H1 (cell line): Measurements from ENCODE around the gene BGN. TPM values are rescaled to one million over a fixed set of nuclear protein-coding genes. Genes with fewer than 3 reads are reported as not detected.

Source experiments
- CTCF ChIA-PET: fragments of 300-600 bp; sonication (Branson Sonifier 250); formaldehyde crosslinking; loops from one replicate; lab custom pipeline; 2021; ENCODE audit not compliant: partially characterized antibody; lab: Charles Lee
- POLR2A ChIA-PET: fragments of 300-600 bp; sonication (Branson Sonifier 250); formaldehyde crosslinking; loops from one replicate; lab custom pipeline; 2021; ENCODE audit warnings: inconsistent platforms; ENCODE audit not compliant: partially characterized antibody; lab: Charles Lee
- DNase-seq, 2 experiments: peaks; one replicate each; pipeline versions ENCODE4 v3.0.0 to v3.0.0-alpha.2; 2010 to 2022; ENCODE audit warnings: low spot score in 2 of 2, low read depth in 1 of 2, mixed read lengths in 1 of 2
- FAIRE-seq: peaks from 2 replicates; lab custom pipeline; 2011; peaks lifted over from hg19 to GRCh38; lab: Jason Lieb, UNC
- H2AFZ ChIP-seq: 2 replicates; pipeline ENCODE4 v1.8.1; 2012; ENCODE audit warnings: low read length, inconsistent platforms
- H2AK5ac ChIP-seq: 2 replicates; pipeline ENCODE4 v1.6.1; 2013; ENCODE audit warnings: low read depth, low read length
- H2BK120ac ChIP-seq: replicated peaks from 2 replicates; pipeline ENCODE3; 2013; ENCODE audit warnings: low read depth, low read length, inconsistent platforms
- H2BK12ac ChIP-seq: 2 replicates; pipeline ENCODE4 v1.6.1; 2013; ENCODE audit warnings: low read depth, low read length
- H2BK15ac ChIP-seq: 2 replicates; pipeline ENCODE4 v1.6.1; 2013; ENCODE audit warnings: low read length
- H2BK20ac ChIP-seq: 2 replicates; pipeline ENCODE4 v1.6.1; 2013; ENCODE audit warnings: low read length
- H2BK5ac ChIP-seq: 2 replicates; pipeline ENCODE4 v1.6.1; 2013; ENCODE audit warnings: low read depth, low read length
- H3K14ac ChIP-seq: 2 replicates; pipeline ENCODE4 v1.6.1; 2013; ENCODE audit warnings: inconsistent platforms; ENCODE audit not compliant: insufficient read length
- H3K18ac ChIP-seq: 2 replicates; pipeline ENCODE4 v1.6.1; 2013; ENCODE audit warnings: low read length; ENCODE audit errors: extremely low read depth
- H3K23ac ChIP-seq: 2 replicates; pipeline ENCODE4 v1.6.1; 2013; ENCODE audit warnings: inconsistent platforms; ENCODE audit not compliant: insufficient read length
- H3K23me2 ChIP-seq: 2 replicates; pipeline ENCODE4 v1.6.1; 2013; ENCODE audit warnings: low read depth, low read length
- H3K27ac ChIP-seq: 2 replicates; pipeline ENCODE4 v1.6.1; 2011; ENCODE audit warnings: low read depth, low read length, inconsistent platforms
- H3K27me3 ChIP-seq, 4 experiments: replicated peaks in 1 of 4; 1 replicate in 1 of 4; 2 replicates in 3 of 4; pipeline versions ENCODE4 v1.6.1 to v1.8.1; 2011 to 2013; ENCODE audit warnings: low read length in 3 of 4, mild to moderate bottlenecking in 3 of 4, inconsistent platforms in 2 of 4, mixed read lengths in 2 of 4, moderate library complexity in 1 of 4; ENCODE audit not compliant: control insufficient read depth in 3 of 4, insufficient read depth in 3 of 4; ENCODE audit errors: extremely low read depth in 1 of 4
- H3K36me3 ChIP-seq, 4 experiments: 2 replicates each; pipeline versions ENCODE4 v1.6.1 to v1.8.1; 2011 to 2013; ENCODE audit warnings: mild to moderate bottlenecking in 4 of 4, low read length in 3 of 4, moderate library complexity in 2 of 4, control low read depth in 1 of 4, inconsistent platforms in 1 of 4; ENCODE audit not compliant: insufficient read depth in 4 of 4, control insufficient read depth in 2 of 4
- H3K4ac ChIP-seq: replicated peaks from 2 replicates; pipeline ENCODE3; 2013; ENCODE audit warnings: low read length, low read depth, mixed read lengths, inconsistent platforms; ENCODE audit not compliant: insufficient read length
- H3K4me1 ChIP-seq, 4 experiments: replicated peaks in 1 of 4; 1 replicate in 1 of 4; 2 replicates in 3 of 4; pipeline versions ENCODE4 v1.6.1 to v1.8.1; 2011 to 2013; ENCODE audit warnings: low read length in 3 of 4, inconsistent platforms in 2 of 4, mixed read lengths in 1 of 4; ENCODE audit not compliant: insufficient read depth in 4 of 4, control insufficient read depth in 3 of 4
- H3K4me2 ChIP-seq, 2 experiments: 2 replicates each; pipeline versions ENCODE4 v1.6.1 to v1.8.1; 2011 to 2013; ENCODE audit warnings: low read depth in 2 of 2, low read length in 2 of 2, control low read depth in 1 of 2, inconsistent platforms in 1 of 2, mild to moderate bottlenecking in 1 of 2; ENCODE audit not compliant: insufficient read depth in 1 of 2
- H3K4me3 ChIP-seq, 4 experiments: fragments of 200-600, 300-600 bp in 1 of 4; sonication (generic), shearing (Covaris generic), sonication (Bioruptor Twin) in 1 of 4; 2 replicates each; pipeline versions ENCODE4 v1.5.1 to v1.8.1; 2011 to 2016; ENCODE audit warnings: low read length in 4 of 4, low read depth in 3 of 4, control low read depth in 2 of 4, inconsistent platforms in 2 of 4, mild to moderate bottlenecking in 2 of 4, mixed read lengths in 1 of 4, moderate library complexity in 1 of 4; ENCODE audit not compliant: insufficient read depth in 2 of 4; ENCODE audit errors: extremely low read depth in 1 of 4
- H3K56ac ChIP-seq: replicated peaks from 2 replicates; pipeline ENCODE3; 2013; ENCODE audit warnings: low read depth, mild to moderate bottlenecking, mixed read lengths, low read length, inconsistent platforms; ENCODE audit not compliant: insufficient read length
- H3K79me1 ChIP-seq: 2 replicates; pipeline ENCODE4 v1.6.1; 2013; ENCODE audit warnings: low read depth, low read length, control low read depth
- H3K79me2 ChIP-seq, 2 experiments: 2 replicates each; pipeline versions ENCODE4 v1.6.1 to v1.8.1; 2012 to 2013; ENCODE audit warnings: low read length in 2 of 2, mild to moderate bottlenecking in 2 of 2, inconsistent platforms in 1 of 2; ENCODE audit not compliant: insufficient read depth in 2 of 2, control insufficient read depth in 1 of 2
- H3K9ac ChIP-seq, 4 experiments: replicated peaks in 1 of 4; 1 replicate in 1 of 4; 2 replicates in 3 of 4; pipeline versions ENCODE4 v1.6.1 to v1.8.1; 2011 to 2013; ENCODE audit warnings: low read depth in 3 of 4, low read length in 3 of 4, control low read depth in 2 of 4, mild to moderate bottlenecking in 2 of 4, moderate library complexity in 2 of 4, inconsistent platforms in 1 of 4; ENCODE audit errors: extremely low read depth in 1 of 4
- H3K9me3 ChIP-seq, 2 experiments: 2 replicates each; pipeline versions ENCODE4 v1.6.1 to v1.8.1; 2012 to 2013; ENCODE audit warnings: mild to moderate bottlenecking in 2 of 2, moderate library complexity in 2 of 2, control low read depth in 1 of 2, inconsistent platforms in 1 of 2, low read depth in 1 of 2, low read length in 1 of 2, mixed read lengths in 1 of 2; ENCODE audit not compliant: insufficient read depth in 2 of 2
- H4K20me1 ChIP-seq, 2 experiments: replicated peaks in 1 of 2; 2 replicates each; pipeline versions ENCODE3 to v1.8.1; 2011 to 2013; ENCODE audit warnings: inconsistent platforms in 2 of 2, low read length in 2 of 2, mild to moderate bottlenecking in 1 of 2; ENCODE audit not compliant: insufficient read depth in 2 of 2, control insufficient read depth in 1 of 2
- H4K5ac ChIP-seq: 2 replicates; pipeline ENCODE4 v1.6.1; 2013; ENCODE audit warnings: low read length, low read depth, mixed read lengths, inconsistent platforms; ENCODE audit not compliant: insufficient read length
- H4K8ac ChIP-seq: 2 replicates; pipeline ENCODE4 v1.8.0; 2013; ENCODE audit warnings: mild to moderate bottlenecking, moderate library complexity, low read length, inconsistent platforms; ENCODE audit not compliant: insufficient read depth; ENCODE audit errors: extremely low read depth
- H4K91ac ChIP-seq: replicated peaks from 2 replicates; pipeline ENCODE3; 2013; ENCODE audit warnings: low read length, mixed read lengths, inconsistent platforms; ENCODE audit not compliant: insufficient read length
- HDAC2 ChIP-seq, 2 experiments: fragments of 300-600 bp in 1 of 2; sonication (generic) in 1 of 2; IDR thresholded peaks; 2 replicates each; pipeline ENCODE4 v1.6.1; 2011 to 2012; ENCODE audit warnings: low read depth in 2 of 2, low read length in 2 of 2, mild to moderate bottlenecking in 2 of 2, moderate library complexity in 2 of 2, borderline replicate concordance in 1 of 2, inconsistent platforms in 1 of 2
- KDM1A ChIP-seq: fragments of 200-600, 300-600 bp; sonication (generic); IDR thresholded peaks from 2 replicates; pipeline ENCODE4 v1.7.1; 2016; ENCODE audit warnings: mild to moderate bottlenecking, low read length, borderline replicate concordance
- SP2 ChIP-seq: IDR thresholded peaks from 2 replicates; pipeline ENCODE4 v1.6.1; 2012; ENCODE audit warnings: mild to moderate bottlenecking, low read length, inconsistent platforms
- WGBS, 2 experiments: shearing (Covaris generic) in 1 of 2; methylation state at CpG; one replicate each; pipeline versions ENCODE4 v1.1.6 to v1.1.7; 2013 to 2015; ENCODE audit warnings: low lambda C conversion rate in 2 of 2, mixed read lengths in 2 of 2, inconsistent platforms in 1 of 2, low coverage in 1 of 2, missing lambda C conversion rate in 1 of 2; ENCODE audit not compliant: insufficient replicate concordance in 2 of 2, insufficient coverage in 1 of 2, insufficient read length in 1 of 2; ENCODE audit errors: extremely low coverage in 1 of 2, missing lambda C conversion rate in 1 of 2; 5-methylcytosine and 5-hydroxymethylcytosine counted together
- polyA plus RNA-seq, 7 experiments: library from polyadenylated mRNA; depleted of rRNA in 3 of 7; stranded (reverse) in 5 of 7; unstranded in 2 of 7; fragments of >200 nt in 5 of 7; fragments of 200-250 nt in 2 of 7; gene quantifications; 1 replicate in 5 of 7; 2 replicates in 1 of 7; 4 replicates in 1 of 7; pipeline versions ENCODE4 v1.2.1 to v1.2.3, GENCODE V29; 2011 to 2013; ENCODE audit warnings: missing spikeins in 2 of 7, mixed read lengths in 2 of 7
- total RNA-seq: library from RNA; stranded (reverse); fragmentation: NEBNext Ultra II Directional; extraction: Animal tissue kit (Norgen Biotek cat#: 25700); gene quantifications from 2 replicates; pipeline ENCODE4 v1.2.1, GENCODE V29; 2021

Gene BGN
- total and polyA plus RNA-seq, 2 of the 8 experiments (the other 6 are each of a cell fraction or from before 2014, with no cell fraction given): 1.8 to 2.4 TPM

GRCh38 chrX:153465691-153466380 is 28.9 kb upstream of the BGN start:
- no peak overlapping the region for H3K18ac ChIP-seq
- ChIA-PET POLR2A (interaction anchor here (0.6 kb wide), 1 partner anchor 102 kb away, joined by 3 read pairs; no protein-coding TSS in a partner anchor), CTCF (no interaction called here)
- no peak for FAIRE-seq
- H3K9me3 ChIP-seq: no peaks in the 10 kb centered on the region
- no peak overlapping the region for H3K9ac ChIP-seq
- 0 out of 7 replicates have a peak, but pooled peaks cover 0 to 2% (median 0%) of the 10 kb centered on the region in 4 experiments for H3K4me1 ChIP-seq
- H2BK15ac ChIP-seq: no peak overlapping the region
- 94% methylated on average over 6 of the region's 19 CpGs; no CpG with 5 or more reads in 1 of the 2 experiments for WGBS, 2 experiments
- H2BK20ac ChIP-seq: no peak overlapping the region
- H3K27me3 ChIP-seq: no peaks in the 10 kb centered on the region
- H2BK120ac ChIP-seq: no peak overlapping the region
- no peak overlapping the region for H2BK5ac ChIP-seq
- no peak overlapping the region for H3K14ac ChIP-seq
- H2AFZ ChIP-seq: no peak overlapping the region
- no peak overlapping the region for H4K8ac ChIP-seq
- no peak overlapping the region for H3K27ac ChIP-seq
- no peak overlapping the region for H3K4ac ChIP-seq
- DNase-seq: no peak
- no peak overlapping the region for H4K5ac ChIP-seq
- peaks cover 0 to 4% of the 10 kb centered on the region in 2 experiments; a peak in 1 of 4 replicates for H3K79me2 ChIP-seq
- no peak overlapping the region for H2BK12ac ChIP-seq
- no peak overlapping the region for H2AK5ac ChIP-seq
- TF ChIP-seq HDAC2 (IDR thresholded peaks at IDR 0.05; ENCODE audit: borderline replicate concordance in 1 of 2, low read depth in 2 of 2, low read length in 2 of 2) (no peak), SP2 (no peak), KDM1A (no peak)
- TF ChIP-seq, all 59 proteins: peak for 0
- Histone ChIP-seq H3K4me2 (no peak overlapping the region), H4K20me1 (peaks cover 0 to 3% of the 10 kb centered on the region in 2 experiments), H3K4me3 (no peak overlapping the region), H3K36me3 (peaks cover 0 to 4% (median 2%) of the 10 kb centered on the region in 4 experiments; a peak in 5 of 8 replicates), H3K79me1 (peaks cover 3% of the 10 kb centered on the region; the same call in 1 of the 2 replicates), H4K91ac (no peak overlapping the region), H3K23ac (no peak overlapping the region), H3K23me2 (peaks cover 5% of the 10 kb centered on the region; the same call in 1 of the 2 replicates), H3K56ac (no peak overlapping the region)
